Thyroid gland (tissue), 4 donors: ENCODE measurements around the gene TBR1. TPM values are rescaled to one million over a fixed set of nuclear protein-coding genes. Genes with fewer than 3 reads are reported as not detected.

ENCODE experiments used
- DNase-seq, 2 donors: peaks; one replicate each; pipeline ENCODE4 v3.0.0-alpha.2; 2019
- H3K27ac ChIP-seq, 3 donors: fragments of 200-600 bp; sonication (generic); 1 replicate in 2 of 3; 2 replicates in 1 of 3; pipeline ENCODE4 v1.5.1; 2016 to 2019; ENCODE audit warnings: mild to moderate bottlenecking in 1 of 3, moderate library complexity in 1 of 3
- H3K27me3 ChIP-seq: fragments of 200-600 bp; sonication (generic); one replicate; pipeline ENCODE4 v1.5.1; 2019
- H3K36me3 ChIP-seq, 2 donors: fragments of 200-600 bp; sonication (generic); one replicate each; pipeline ENCODE4 v1.5.1; 2016 to 2019
- H3K4me1 ChIP-seq, 2 donors: fragments of 200-600 bp; sonication (generic); one replicate each; pipeline ENCODE4 v1.5.1; 2017 to 2019
- H3K4me3 ChIP-seq, 3 donors: fragments of 200-600 bp; sonication (generic); replicated peaks in 1 of 3; 1 replicate in 2 of 3; 2 replicates in 1 of 3; pipeline ENCODE4 v1.5.1; 2016; ENCODE audit warnings: mild to moderate bottlenecking in 1 of 3
- H3K9me3 ChIP-seq: fragments of 200-600 bp; sonication (generic); one replicate; pipeline ENCODE4 v1.5.1; 2017
- CTCF ChIP-seq, 6 experiments: fragments of 200-600 bp in 3 of 6; fragments of 450-650 bp in 3 of 6; sonication (generic) in 3 of 6; IDR thresholded peaks; one replicate each; pipeline ENCODE4 v1.5.1; 2016 to 2019; ENCODE audit warnings: antibody characterized with exemption in 6 of 6, mild to moderate bottlenecking in 2 of 6, inconsistent platforms in 1 of 6, moderate library complexity in 1 of 6
- POLR2A ChIP-seq, 2 donors: fragments of 450-650 bp; IDR thresholded peaks; one replicate each; pipeline ENCODE4 v1.6.1; 2017; ENCODE audit warnings: antibody characterized with exemption in 2 of 2, mild to moderate bottlenecking in 2 of 2, moderate library complexity in 1 of 2
- WGBS, 2 donors: methylation state at CpG; one replicate each; pipeline ENCODE4 v1.1.5; 2017; 5-methylcytosine and 5-hydroxymethylcytosine counted together
- intact Hi-C: fragments of 100-400 bp; cut with DNase I; formaldehyde crosslinking; loops from one replicate; pipeline ENCODE4 v1.15.1; 2023
- total RNA-seq, 4 donors: library from RNA; depleted of rRNA; stranded (reverse); fragments of >200 nt; gene quantifications; one replicate each; pipeline ENCODE4 v1.2.3, GENCODE V29; 2016

TBR1 gene
- total RNA-seq = under 1 TPM in 1 of 4 donors, not detected in 3; 0.11 TPM

DNA sequence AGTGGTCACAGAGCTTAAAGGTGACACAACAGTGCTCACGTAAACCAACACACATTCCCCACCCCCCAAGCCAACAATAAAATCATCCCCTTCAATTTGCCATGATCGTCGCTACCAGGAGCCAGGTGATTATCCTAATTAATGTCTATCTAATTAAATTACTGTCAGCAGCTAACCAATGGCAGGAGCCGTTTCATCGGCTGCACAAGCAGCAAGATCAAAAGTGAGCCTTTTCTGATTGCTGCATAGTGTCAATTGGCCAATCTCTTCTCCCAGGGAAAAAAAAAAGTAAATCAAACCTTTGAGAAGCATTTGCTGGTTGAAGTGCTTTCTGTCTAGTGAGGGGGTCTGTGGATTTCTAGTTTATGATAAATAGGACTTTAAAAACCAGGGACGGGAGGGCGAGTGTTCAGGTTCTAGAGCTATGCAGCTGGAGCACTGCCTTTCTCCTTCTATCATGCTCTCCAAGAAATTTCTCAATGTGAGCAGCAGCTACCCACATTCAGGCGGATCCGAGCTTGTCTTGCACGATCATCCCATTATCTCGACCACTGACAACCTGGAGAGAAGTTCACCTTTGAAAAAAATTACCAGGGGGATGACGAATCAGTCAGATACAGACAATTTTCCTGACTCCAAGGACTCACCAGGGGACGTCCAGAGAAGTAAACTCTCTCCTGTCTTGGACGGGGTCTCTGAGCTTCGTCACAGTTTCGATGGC lies at the start of gene TBR1:
Gene TBR1, plus strand, starts transcription at position 311 of the 721 bp plus-strand sequence. Its CDS starts 114 bp downstream, at position 425.
- intact Hi-C loops = no loop called here
- Histone ChIP-seq H3K4me3 (peak within 1 kb of the TSS in 1 of 3 donors; percentile 24), H3K9me3 (no peaks in the 10 kb centered on the region), H3K36me3 (no peaks in the 10 kb centered on the region), H3K27ac (no peak within 1 kb of the TSS), H3K27me3 (peaks cover 61% of the 10 kb centered on the region), H3K4me1 (peaks cover 33 to 44% of the 10 kb centered on the region in 2 donors)
- TF ChIP-seq CTCF (IDR thresholded peaks at IDR 0.05) (no peak), POLR2A (IDR thresholded peaks at IDR 0.05) (no peak)
- 9 to 10% methylated on average over 16 of the region's 16 CpGs for WGBS, 2 donors
- no peak for DNase-seq

- intact Hi-C loops = no loop called here
Observed at GRCh38 chr2:161367675-161368074, 48.4 kb upstream of the TBR1 start.

DNA sequence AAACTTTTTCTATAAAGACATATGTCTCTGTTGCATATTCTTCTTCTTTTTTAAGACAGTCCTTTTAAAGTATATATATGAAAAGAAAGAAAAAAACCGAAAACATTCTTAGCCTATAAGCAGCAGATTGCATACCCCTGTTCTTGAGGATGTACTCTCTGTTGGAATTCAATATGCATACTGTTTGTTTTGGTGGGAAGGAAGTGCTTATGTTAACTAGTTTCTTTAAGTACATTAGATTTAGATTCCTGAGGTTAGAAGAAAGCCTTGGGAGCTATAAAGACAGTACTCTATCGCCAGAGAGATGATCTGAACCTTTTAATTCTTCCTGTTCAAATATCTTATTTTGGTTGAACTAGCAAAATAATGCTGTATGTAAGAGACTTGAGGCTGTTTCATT lies 46.8 kb upstream of the TBR1 start:
- H3K4me3 ChIP-seq = no peak overlapping the region
- intact Hi-C loops = no loop called here
- no peaks in the 10 kb centered on the region for H3K4me1 ChIP-seq
- no peak overlapping the region for H3K27ac ChIP-seq
- H3K36me3 ChIP-seq = no peaks in the 10 kb centered on the region
- H3K27me3 ChIP-seq = no peaks in the 10 kb centered on the region
- 66 to 80% methylated on average over 2 of the region's 2 CpGs for WGBS, 2 donors
- DNase-seq = no peak
- TF ChIP-seq CTCF (IDR thresholded peaks at IDR 0.05) (no peak), POLR2A (IDR thresholded peaks at IDR 0.05) (no peak)
- no peaks in the 10 kb centered on the region for H3K9me3 ChIP-seq

More at GRCh38 chr2:161367675-161368074, 48.4 kb upstream of the TBR1 start:
- H3K27me3 ChIP-seq = no peaks in the 10 kb centered on the region
- no peaks in the 10 kb centered on the region for H3K4me1 ChIP-seq
- H3K4me3 ChIP-seq = no peak overlapping the region
- H3K9me3 ChIP-seq = no peaks in the 10 kb centered on the region
- no peak for DNase-seq
- 84 to 90% methylated on average over 3 of the region's 3 CpGs for WGBS, 2 donors
- no peak overlapping the region for H3K27ac ChIP-seq
- TF ChIP-seq CTCF (IDR thresholded peaks at IDR 0.05) (no peak), POLR2A (IDR thresholded peaks at IDR 0.05) (no peak)
- no peaks in the 10 kb centered on the region for H3K36me3 ChIP-seq

- Histone ChIP-seq H3K27me3 (no peaks in the 10 kb centered on the region), H3K9me3 (no peaks in the 10 kb centered on the region), H3K36me3 (no peaks in the 10 kb centered on the region), H3K4me1 (peaks cover 4 to 5% of the 10 kb centered on the region in 2 donors), H3K4me3 (no peak overlapping the region), H3K27ac (no peak overlapping the region)
- WGBS, 2 donors = 83 to 87% methylated on average over 3 of the region's 3 CpGs
- DNase-seq = no peak
- TF ChIP-seq POLR2A (IDR thresholded peaks at IDR 0.05) = no peak
- intact Hi-C loops = no loop called here
Observed at GRCh38 chr2:161370981-161371380, 45.1 kb upstream of the TBR1 start.

DNA sequence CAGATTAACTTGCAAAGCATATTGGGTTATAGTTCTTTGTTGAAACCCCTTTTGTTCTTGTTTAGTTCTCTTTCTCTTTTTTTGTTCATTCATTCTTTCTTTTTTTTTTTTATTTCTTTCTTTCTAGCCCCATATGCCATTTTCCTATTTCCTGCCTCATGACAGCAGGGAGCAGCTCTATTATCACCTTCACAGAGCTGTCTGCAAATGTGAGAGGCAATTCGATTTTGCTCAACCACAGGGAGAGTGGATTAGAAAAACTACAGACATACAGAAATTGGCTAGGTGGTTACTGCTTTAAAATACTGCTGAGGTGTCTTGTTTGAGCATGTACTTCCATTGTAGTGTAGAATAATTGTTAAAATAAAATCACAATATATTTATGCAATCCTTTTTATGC lies 44.2 kb upstream of the TBR1 start:
- no peaks in the 10 kb centered on the region for H3K36me3 ChIP-seq
- H3K27ac ChIP-seq = no peak overlapping the region
- TF ChIP-seq POLR2A (IDR thresholded peaks at IDR 0.05) (no peak), CTCF (IDR thresholded peaks at IDR 0.05) (no peak)
- no peaks in the 10 kb centered on the region for H3K27me3 ChIP-seq
- no peak for DNase-seq
- intact Hi-C loops = no loop called here
- H3K4me3 ChIP-seq = no peak overlapping the region
- peaks cover 4 to 5% of the 10 kb centered on the region in 2 donors for H3K4me1 ChIP-seq
- WGBS, 2 donors = 16 to 35% methylated on average over 1 of the region's 1 CpG
- H3K9me3 ChIP-seq = no peaks in the 10 kb centered on the region
